SK-N-SH (cell line): ENCODE results near the gene PCIF1. TPM values are rescaled to one million over a fixed set of nuclear protein-coding genes. Genes with fewer than 3 reads are reported as not detected.
"Not testable (repeated sequence)": the region's sequence is repeated elsewhere in the genome, so short reads cannot be mapped to it uniquely, and the experiment has no call there.

Source experiments
- CTCF ChIA-PET: fragments of 300-600, 350-600 bp; formaldehyde crosslinking; extraction: SDS; loops from one replicate; lab custom pipeline; 2021; lab: Yijun Ruan, JAX
- POLR2A ChIA-PET: fragments of 350-600 bp; sonication (Branson Sonifier 250); formaldehyde crosslinking; extraction: SDS; loops from one replicate; lab custom pipeline; 2020; ENCODE audit warnings: antibody characterized with exemption, inconsistent platforms; lab: Yijun Ruan, JAX
- DNase-seq: peaks from one replicate; pipeline ENCODE4 v3.0.0; 2012
- H2AFZ ChIP-seq: fragments of 200-600 bp; sonication (generic); 2 replicates; pipeline ENCODE4 v1.8.1; 2016; ENCODE audit warnings: antibody characterized with exemption, mild to moderate bottlenecking, low read depth
- H3F3A ChIP-seq: fragments of 200-600 bp; sonication (generic); replicated peaks from 2 replicates; pipeline ENCODE3; 2016; ENCODE audit warnings: antibody characterized with exemption, mild to moderate bottlenecking; ENCODE audit not compliant: insufficient read depth
- H3K27ac ChIP-seq, 2 experiments: fragments of 200-500 bp in 1 of 2; fragments of 200-600 bp in 1 of 2; sonication (Bioruptor generic) in 1 of 2; sonication (generic), shearing (Covaris generic) in 1 of 2; 2 replicates each; pipeline versions ENCODE4 v1.5.1 to v1.6.1; 2014 to 2016; ENCODE audit warnings: low read depth in 2 of 2, inconsistent platforms in 1 of 2, low read length in 1 of 2, mild to moderate bottlenecking in 1 of 2, mixed read lengths in 1 of 2
- H3K27me3 ChIP-seq: fragments of 200-600 bp; sonication (generic), shearing (Covaris generic); 2 replicates; pipeline ENCODE4 v1.6.1; 2016; ENCODE audit warnings: mixed run types; ENCODE audit not compliant: insufficient read depth
- H3K36me3 ChIP-seq, 2 experiments: fragments of 200-500 bp in 1 of 2; fragments of 200-600 bp in 1 of 2; sonication (Bioruptor generic) in 1 of 2; sonication (generic) in 1 of 2; replicated peaks in 1 of 2; 2 replicates each; pipeline versions ENCODE3 to v1.5.1; 2014 to 2016; ENCODE audit warnings: low read length in 1 of 2, mild to moderate bottlenecking in 1 of 2; ENCODE audit not compliant: insufficient read depth in 2 of 2, control insufficient read depth in 1 of 2
- H3K4me1 ChIP-seq, 2 experiments: fragments of 200-500 bp in 1 of 2; fragments of 200-600 bp in 1 of 2; sonication (Bioruptor generic) in 1 of 2; sonication (generic), shearing (Covaris generic) in 1 of 2; 2 replicates each; pipeline versions ENCODE4 v1.5.1 to v1.6.1; 2014 to 2016; ENCODE audit warnings: low read depth in 1 of 2, low read length in 1 of 2, mixed run types in 1 of 2; ENCODE audit not compliant: insufficient read depth in 2 of 2, control insufficient read depth in 1 of 2
- H3K4me2 ChIP-seq: fragments of 200-600 bp; sonication (generic), shearing (Covaris generic); 2 replicates; pipeline ENCODE4 v1.6.1; 2017; ENCODE audit warnings: mixed run types
- H3K4me3 ChIP-seq, 2 experiments: fragments of 200-500 bp in 1 of 2; fragments of 200-600 bp in 1 of 2; sonication (Bioruptor generic) in 1 of 2; sonication (generic), shearing (Covaris generic) in 1 of 2; 2 replicates each; pipeline versions ENCODE4 v1.5.1 to v1.8.1; 2014 to 2016; ENCODE audit warnings: low read depth in 2 of 2, inconsistent platforms in 1 of 2, low read length in 1 of 2, mild to moderate bottlenecking in 1 of 2, mixed read lengths in 1 of 2, moderate library complexity in 1 of 2
- H3K79me2 ChIP-seq: fragments of 200-600 bp; sonication (generic); 2 replicates; pipeline ENCODE4 v1.8.1; 2017; ENCODE audit warnings: mild to moderate bottlenecking; ENCODE audit not compliant: insufficient read depth
- H3K9ac ChIP-seq: fragments of 200-600 bp; sonication (generic); 2 replicates; pipeline ENCODE4 v1.6.1; 2017; ENCODE audit warnings: mixed run types
- H3K9me2 ChIP-seq: fragments of 200-600 bp; sonication (generic); 2 replicates; pipeline ENCODE4 v1.6.1; 2017; ENCODE audit warnings: mixed run types
- H3K9me3 ChIP-seq: fragments of 200-600 bp; sonication (generic); 2 replicates; pipeline ENCODE4 v1.6.1; 2017; ENCODE audit warnings: mixed run types, mild to moderate bottlenecking, moderate library complexity
- H4K20me1 ChIP-seq: fragments of 200-600 bp; sonication (generic); 2 replicates; pipeline ENCODE4 v1.6.1; 2017; ENCODE audit warnings: mild to moderate bottlenecking, mixed run types; ENCODE audit not compliant: insufficient read depth
- GATA2 ChIP-seq: sonication (generic); formaldehyde crosslinking; IDR thresholded peaks from 2 replicates; pipeline ENCODE4 v1.5.0; 2020; ENCODE audit warnings: mild to moderate bottlenecking, missing genetic modification reagents
- MAX ChIP-seq: IDR thresholded peaks from 2 replicates; pipeline ENCODE4 v1.4.0; 2012; ENCODE audit warnings: low read depth
- MXI1 ChIP-seq: IDR thresholded peaks from 2 replicates; pipeline ENCODE4 v1.6.1; 2012; ENCODE audit warnings: mild to moderate bottlenecking, low read depth, low read length, improper control_type of control experiment
- NFIC ChIP-seq: IDR thresholded peaks from 2 replicates; pipeline ENCODE4 v1.4.0; 2012; ENCODE audit warnings: borderline replicate concordance
- PBX3 ChIP-seq: IDR thresholded peaks from 2 replicates; pipeline ENCODE4; 2012
- RAD21 ChIP-seq: IDR thresholded peaks from 2 replicates; pipeline ENCODE4 v1.6.1; 2012; ENCODE audit warnings: mild to moderate bottlenecking, low read length
- RCOR1 ChIP-seq: fragments of 150-350 bp; IDR thresholded peaks from 2 replicates; pipeline ENCODE4 v1.6.1; 2017; ENCODE audit warnings: antibody characterized with exemption, low read length
- REST ChIP-seq: IDR thresholded peaks from 2 replicates; pipeline ENCODE4 v1.6.1; 2012; ENCODE audit warnings: mild to moderate bottlenecking, low read depth, low read length, moderate library complexity
- SMC3 ChIP-seq: IDR thresholded peaks from 2 replicates; pipeline ENCODE4 v1.6.1; 2012; ENCODE audit warnings: low read depth, low read length, improper control_type of control experiment
- TEAD4 ChIP-seq: IDR thresholded peaks from 2 replicates; pipeline ENCODE4 v1.4.0; 2012; ENCODE audit warnings: mild to moderate bottlenecking, borderline replicate concordance; ENCODE audit not compliant: insufficient read depth
- USF2 ChIP-seq: fragments of 150-350 bp; IDR thresholded peaks from 2 replicates; pipeline ENCODE4 v1.6.1; 2017; ENCODE audit warnings: antibody characterized with exemption, low read length, low read depth, borderline replicate concordance
- YY1 ChIP-seq: IDR thresholded peaks from 2 replicates; pipeline ENCODE4 v1.4.0; 2012; ENCODE audit warnings: low read depth, mild to moderate bottlenecking
- WGBS: methylation state at CpG from one replicate; pipeline ENCODE4 v1.1.6; 2017; ENCODE audit warnings: low lambda C conversion rate; 5-methylcytosine and 5-hydroxymethylcytosine counted together
- polyA plus RNA-seq, 3 experiments: library from polyadenylated mRNA; depleted of rRNA; stranded (reverse); fragments of >200 nt; gene quantifications; 2 replicates each; pipeline ENCODE4 v1.2.3, GENCODE V29; 2012

The PCIF1 gene
- polyA plus RNA-seq, 1 of the 3 experiments (the other 2 are of a cell fraction), result 23.1 TPM

- Histone ChIP-seq H3K9me2 (no peaks in the 10 kb centered on the region), H3K27ac (no peak overlapping the region), H3K4me1 (no peaks in the 10 kb centered on the region), H3K4me3 (no peak overlapping the region), H3K36me3 (peaks cover 29 to 49% of the 10 kb centered on the region in 2 experiments), H4K20me1 (no peaks in the 10 kb centered on the region), H3K27me3 (no peaks in the 10 kb centered on the region), H2AFZ (no peak overlapping the region), H3K9ac (no peak overlapping the region), H3F3A (peaks cover 16% of the 10 kb centered on the region), H3K9me3 (no peaks in the 10 kb centered on the region), H3K4me2 (no peak overlapping the region), H3K79me2 (no peaks in the 10 kb centered on the region; the same call in 1 of the 2 replicates)
- TF ChIP-seq USF2 (no peak), TEAD4 (no peak), MAX (no peak), NFIC (no peak), SMC3 (no peak), PBX3 (no peak), GATA2 (CRISPR knock-in tag) (no peak), MXI1 (no peak), REST (no peak), RAD21 (no peak), YY1 (no peak), RCOR1 (no peak)
- no peak for DNase-seq
- ChIA-PET CTCF (interaction anchor here (1.1 to 4.2 kb wide), 2 partner anchors 8 to 100 kb away, joined by 3 to 16 read pairs; partner anchors contain the start of genes CTSA and NEURL2), POLR2A (interaction anchor here (0.5 to 0.8 kb wide), 4 partner anchors 9 to 100 kb away, joined by 3 to 4 read pairs (median 3); no protein-coding TSS in a partner anchor)
- 86% methylated on average over 10 of the region's 13 CpGs for WGBS
Measured at GRCh38 chr20:45899046-45899835, 35.2 kb upstream of the PCIF1 start.

- H3K9me3 ChIP-seq, H2AFZ ChIP-seq, H3K27me3 ChIP-seq, DNase-seq, H3K4me2 ChIP-seq, H4K20me1 ChIP-seq, H3K9ac ChIP-seq, POLR2A ChIA-PET, H3K4me3 ChIP-seq, H3K79me2 ChIP-seq, H3K4me1 ChIP-seq, H3K9me2 ChIP-seq, H3K27ac ChIP-seq: not testable (repeated sequence)
- 100% methylated on average over 6 of the region's 6 CpGs for WGBS
- peaks cover 20% of the 10 kb centered on the region for H3F3A ChIP-seq
- peaks cover 26 to 55% of the 10 kb centered on the region in 2 experiments for H3K36me3 ChIP-seq
- CTCF ChIA-PET, result interaction anchor here (4.2 kb wide), 1 partner anchor 10 kb away, joined by 16 read pairs; the partner anchor contains the start of genes CTSA and NEURL2
Measured at GRCh38 chr20:45901332-45901731, 33.2 kb upstream of the PCIF1 start.
